ENCODE results near the gene POLR2I.
"Not testable (repeated sequence)": the region's sequence is repeated elsewhere in the genome, so short reads cannot be mapped to it uniquely, and the experiment has no call there.

Gene POLR2I

GRCh38 chr19:36101550-36102327, 12.9 kb downstream of the POLR2I start:
- no peak for DNase-seq (ENCODE audit: low read depth in 2 of 2)

GRCh38 chr19:36100476-36100875, 14.2 kb downstream of the POLR2I start:
- no peak for DNase-seq (ENCODE audit: low read depth in 2 of 2)

- no peak for DNase-seq (ENCODE audit: low read depth in 2 of 2)
These were observed 15.4 kb downstream of the POLR2I start for GRCh38 chr19:36099166-36099785.

GRCh38 chr19:36097036-36097435, 17.6 kb downstream of the POLR2I start:
- no peak for DNase-seq (ENCODE audit: low read depth in 2 of 2)

GRCh38 chr19:36093687-36094086, 21.0 kb downstream of the POLR2I start:
- DNase-seq (ENCODE audit: low read depth in 2 of 2): no peak

- no peak for DNase-seq (ENCODE audit: low read depth in 2 of 2)
These were observed 21.5 kb downstream of the POLR2I start for GRCh38 chr19:36093146-36093662.

GRCh38 chr19:36092566-36092965, 22.1 kb downstream of the POLR2I start:
- DNase-seq (ENCODE audit: low read depth in 2 of 2): no peak

GRCh38 chr19:36090910-36091695, 23.6 kb downstream of the POLR2I start:
- no peak for DNase-seq (ENCODE audit: low read depth in 2 of 2)

- DNase-seq (ENCODE audit: low read depth in 2 of 2): no peak
These were observed 24.8 kb downstream of the POLR2I start for GRCh38 chr19:36089847-36090246.

GRCh38 chr19:36086326-36086725, 28.3 kb downstream of the POLR2I start:
- DNase-seq (ENCODE audit: low read depth in 2 of 2): no peak

- no peak for DNase-seq (ENCODE audit: low read depth in 2 of 2)
These were observed 30.3 kb downstream of the POLR2I start for GRCh38 chr19:36084231-36085009.

GRCh38 chr19:36082916-36083315, 31.8 kb downstream of the POLR2I start:
- no peak for DNase-seq (ENCODE audit: low read depth in 2 of 2)

GRCh38 chr19:36081894-36082293, 32.8 kb downstream of the POLR2I start:
- no peak for DNase-seq (ENCODE audit: low read depth in 2 of 2)

GRCh38 chr19:36081385-36081784, 33.3 kb downstream of the POLR2I start:
- no peak for DNase-seq (ENCODE audit: low read depth in 2 of 2)

GRCh38 chr19:36079389-36079945, 35.2 kb downstream of the POLR2I start:
- DNase-seq (ENCODE audit: low read depth in 2 of 2): no peak

- DNase-seq (ENCODE audit: low read depth in 2 of 2): no peak
These were observed 41.4 kb downstream of the POLR2I start for GRCh38 chr19:36073121-36073876.

GRCh38 chr19:36072081-36072480, 42.6 kb downstream of the POLR2I start:
- no peak for DNase-seq (ENCODE audit: low read depth in 2 of 2)

GRCh38 chr19:36068810-36069499, 45.7 kb downstream of the POLR2I start:
- DNase-seq (ENCODE audit: low read depth in 2 of 2): not testable (repeated sequence)

GRCh38 chr19:36067681-36068080, 47.0 kb downstream of the POLR2I start:
- DNase-seq (ENCODE audit: low read depth in 2 of 2): no peak

GRCh38 chr19:36064826-36065225, 49.8 kb downstream of the POLR2I start:
- DNase-seq (ENCODE audit: low read depth in 2 of 2): no peak

All from stimulated activated CD4-positive, alpha-beta T cell treated with anti-CD3 and anti-CD28 coated beads, Interleukin-12 subunit alpha, Interleukin-12 subunit beta, amount 100 ng/mL, for 24 hours (primary cell).